HG02852 (cell line): Measurements from ENCODE around the gene ID2.

Experiments used
- ATAC-seq: cut with Tn5 transposase; IDR thresholded peaks from one replicate; pipeline ENCODE4 v1.9.1; 2021; ENCODE audit warnings: mild to moderate bottlenecking, moderate library complexity; ENCODE audit not compliant: unreplicated experiment

ID2 gene

GRCh38 chr2:8647462-8647857 is 34.4 kb upstream of the ID2 start:
- no peak for ATAC-seq

GRCh38 chr2:8648441-8649213 is 33.2 kb upstream of the ID2 start:
- no peak for ATAC-seq

GRCh38 chr2:8649718-8650117 is 32.1 kb upstream of the ID2 start:
- ATAC-seq, result no peak

DNA sequence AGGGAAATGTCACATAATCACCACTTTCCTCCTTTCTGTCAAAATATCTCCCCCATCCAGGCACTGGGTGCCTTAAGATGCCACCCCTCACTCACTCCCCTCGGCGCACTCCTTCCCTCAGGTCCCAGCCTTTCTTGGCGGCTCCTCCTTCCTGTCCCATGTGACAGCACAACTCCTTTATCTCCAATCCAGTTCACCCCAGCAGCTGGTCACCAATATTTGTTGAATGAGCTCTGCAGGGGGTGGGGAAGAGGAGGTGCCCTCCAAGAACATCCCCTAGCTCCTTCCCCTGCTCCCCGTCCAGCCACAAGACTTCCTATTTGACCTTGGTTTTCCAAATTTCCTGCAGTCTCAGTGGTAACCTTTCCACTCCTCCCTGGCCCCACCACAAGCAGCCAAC is 31.6 kb upstream of the ID2 start:
- no peak for ATAC-seq

GRCh38 chr2:8652774-8653426 is 29.0 kb upstream of the ID2 start:
- no peak for ATAC-seq

DNA sequence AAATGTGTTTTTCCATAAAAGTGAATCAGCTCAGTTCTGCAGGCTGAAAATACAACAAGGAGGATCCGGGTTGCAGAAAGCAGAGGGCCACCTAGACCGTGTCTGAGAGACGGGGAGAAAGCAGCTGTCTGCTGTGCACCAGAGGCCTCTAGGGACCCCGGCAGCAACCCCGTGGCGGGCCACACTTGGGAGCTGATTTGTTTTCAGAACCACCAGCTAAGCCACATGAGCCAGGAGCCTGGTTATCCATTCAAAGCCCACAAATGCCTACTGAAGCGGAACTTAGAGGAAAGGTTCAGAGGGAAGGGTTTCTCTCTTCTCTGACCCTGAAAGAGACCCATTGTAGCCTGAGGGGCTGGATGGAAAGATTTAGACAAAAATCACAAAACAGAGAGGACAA is 28.4 kb upstream of the ID2 start:
- no peak for ATAC-seq

DNA sequence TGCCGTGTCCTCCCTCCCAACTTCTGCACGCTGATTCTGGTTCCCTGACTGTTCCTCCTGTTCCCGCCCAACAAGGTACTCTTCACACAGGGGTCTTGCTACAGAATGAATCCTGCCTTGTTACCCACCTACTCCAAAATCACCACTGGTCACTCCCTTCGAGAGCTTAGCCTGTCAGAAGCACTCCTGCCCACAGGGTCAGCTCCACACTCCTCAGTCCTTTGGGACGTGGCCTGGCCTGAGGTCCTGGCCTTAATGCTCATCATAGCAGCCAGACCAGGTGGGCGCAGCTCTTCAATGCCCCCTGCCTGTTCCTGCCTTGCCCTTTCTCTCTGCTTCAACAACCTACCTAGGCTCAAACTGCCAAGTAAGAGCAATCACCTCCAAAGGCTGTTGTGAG is 27.8 kb upstream of the ID2 start:
- ATAC-seq, result no peak

GRCh38 chr2:8654483-8654882 is 27.4 kb upstream of the ID2 start:
- ATAC-seq, result no peak

- ATAC-seq, result no peak
Measured at GRCh38 chr2:8656160-8656641, 25.7 kb upstream of the ID2 start.

DNA sequence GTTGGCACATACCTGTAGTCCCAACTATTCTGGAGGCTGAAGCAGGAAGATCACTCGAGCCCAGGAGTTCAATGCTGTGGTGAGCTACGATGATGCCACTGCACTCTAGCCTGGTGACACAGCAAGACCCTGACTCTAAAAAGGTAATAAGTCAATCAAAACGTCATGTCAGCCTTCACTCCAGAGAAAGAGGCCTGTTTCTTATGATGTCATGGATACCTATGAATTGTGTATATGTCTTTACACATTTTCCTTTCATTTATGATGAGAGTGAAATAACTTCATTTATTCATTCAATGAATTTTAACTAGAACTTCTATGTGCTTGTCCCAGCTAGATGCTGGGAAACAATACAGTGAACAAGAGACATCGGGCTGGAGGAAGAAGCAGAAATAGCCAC is 25.0 kb upstream of the ID2 start:
- ATAC-seq, result no peak

DNA sequence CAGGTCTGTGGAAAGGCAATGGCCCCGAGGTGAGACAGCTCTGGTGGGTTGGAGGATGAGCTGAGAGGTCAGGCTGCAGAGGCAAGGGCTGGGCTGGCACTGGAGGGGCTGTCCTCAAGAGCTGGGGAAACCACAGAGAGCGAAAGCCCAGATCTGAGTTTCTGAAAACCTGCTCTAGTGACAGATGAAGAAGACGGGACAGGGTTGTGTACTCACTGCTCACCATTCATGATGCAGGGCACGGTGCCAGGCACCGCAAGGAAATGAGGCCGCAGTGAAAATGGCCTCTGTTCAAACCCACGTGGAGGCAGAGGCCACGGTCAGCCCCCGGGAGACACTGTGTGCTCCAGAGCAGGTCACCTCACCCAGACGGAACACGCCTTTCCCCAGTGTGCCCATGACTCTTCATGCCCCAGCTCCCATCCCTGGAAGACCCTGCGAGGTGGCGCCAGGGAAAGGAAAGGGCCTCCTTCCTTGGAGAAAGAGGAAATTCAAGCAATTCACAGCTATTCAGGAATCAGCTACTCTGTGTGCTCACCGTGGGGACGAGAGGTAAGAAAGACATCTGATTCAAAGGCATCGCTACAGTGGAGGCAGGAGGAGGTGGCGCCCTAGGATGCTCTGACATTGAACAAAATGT is 24.3 kb upstream of the ID2 start:
- ATAC-seq, result no peak

DNA sequence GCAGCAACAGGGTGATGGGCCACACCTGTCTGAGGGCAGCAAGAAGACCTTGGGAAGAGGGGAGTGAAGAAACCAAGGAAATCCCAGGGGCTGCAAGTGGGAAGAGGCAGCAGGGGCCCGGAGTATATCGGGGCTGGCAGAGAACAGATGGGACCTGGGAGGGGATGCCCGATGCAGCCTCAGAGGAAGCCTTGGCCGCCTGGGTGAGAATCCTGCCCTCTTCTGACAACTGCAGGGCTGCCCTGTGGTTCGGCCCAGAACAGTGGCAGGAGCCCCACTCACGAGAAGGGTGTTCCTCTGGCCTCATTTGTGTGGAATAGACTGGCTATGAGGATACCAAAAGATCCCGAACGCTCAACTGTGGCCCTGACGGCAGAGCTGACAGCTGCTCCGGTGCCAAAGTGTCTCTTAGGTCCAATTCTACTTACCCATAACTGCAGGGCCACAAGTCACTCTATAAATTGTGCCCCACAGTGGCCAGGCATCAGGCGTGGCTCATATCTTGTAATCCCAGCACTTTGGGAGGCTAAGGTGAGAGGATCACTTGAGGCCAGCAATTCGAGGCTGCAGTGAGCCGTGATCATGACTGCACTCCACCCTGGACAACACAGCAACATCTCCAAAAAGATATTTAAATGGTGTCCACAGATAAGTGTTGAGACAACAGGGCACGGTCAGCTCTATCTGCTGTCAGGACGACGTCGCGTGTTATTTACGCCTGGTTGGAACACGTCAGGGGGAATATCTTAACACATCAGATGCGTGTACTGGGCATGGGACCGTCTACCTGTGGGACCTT is 23.6 kb upstream of the ID2 start:
- no peak for ATAC-seq

DNA sequence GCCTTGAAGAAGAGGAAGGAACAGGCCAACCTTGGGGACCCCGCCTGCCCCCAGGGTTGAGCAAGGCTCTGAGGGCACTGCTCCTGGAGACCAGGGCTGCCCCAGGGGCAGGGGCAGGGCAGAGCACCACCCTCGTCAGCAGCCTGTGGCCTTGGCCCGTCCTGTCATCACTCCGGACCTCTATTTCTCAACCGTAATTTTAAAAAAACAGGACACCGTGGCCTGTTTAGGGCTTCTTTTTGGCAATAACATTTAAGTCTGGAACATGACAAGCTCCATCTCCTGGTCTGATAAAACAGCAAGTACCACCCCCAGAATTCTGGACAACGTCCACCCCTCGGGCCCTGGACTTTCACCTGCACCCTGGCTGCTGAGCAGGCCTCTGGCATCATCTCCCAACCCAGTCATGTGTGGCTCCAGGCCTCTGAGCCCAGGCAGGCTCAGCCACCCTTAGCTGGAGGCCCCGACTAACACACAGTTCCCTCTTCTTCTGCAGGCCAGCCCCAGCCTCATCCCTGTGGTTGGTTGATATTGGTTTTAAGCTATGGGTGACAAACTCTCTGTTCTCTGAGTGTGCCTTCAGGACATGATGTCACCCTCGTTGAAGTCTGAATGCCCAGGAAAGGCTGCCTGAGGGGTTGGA is 22.6 kb upstream of the ID2 start:
- no peak for ATAC-seq

GRCh38 chr2:8659735-8660492 is 21.9 kb upstream of the ID2 start:
- no peak for ATAC-seq

DNA sequence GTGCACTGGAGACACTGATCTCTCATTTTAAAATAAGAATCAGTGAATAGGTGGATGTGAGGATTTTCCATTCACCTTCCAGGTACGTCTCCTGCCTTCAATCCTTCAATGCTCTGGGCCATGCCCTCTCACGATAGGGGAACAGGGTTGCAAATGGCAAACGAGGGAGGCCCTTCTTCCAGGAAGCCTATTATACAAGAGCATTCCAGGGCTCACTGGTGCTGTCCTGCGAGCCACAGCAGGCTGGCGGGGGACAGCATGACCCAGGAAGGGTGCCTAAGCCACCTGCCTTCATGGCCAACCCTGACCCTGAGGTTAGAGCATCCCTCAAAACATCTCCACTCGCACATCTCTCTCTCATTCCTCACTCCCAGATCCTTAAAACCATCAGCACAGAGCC is 20.6 kb upstream of the ID2 start:
- ATAC-seq, result no peak

GRCh38 chr2:8661736-8662135 is 20.1 kb upstream of the ID2 start:
- ATAC-seq, result no peak

GRCh38 chr2:8662239-8662879 is 19.5 kb upstream of the ID2 start:
- no peak for ATAC-seq

- no peak for ATAC-seq
Measured at GRCh38 chr2:8663997-8664396, 17.9 kb upstream of the ID2 start.

GRCh38 chr2:8666581-8666980 is 15.3 kb upstream of the ID2 start:
- no peak for ATAC-seq
